Naive B cell (primary cell): Measurements from ENCODE around the gene TTC27. TPM values are rescaled to one million over a fixed set of nuclear protein-coding genes. Genes with fewer than 3 reads are reported as not detected.
A peak's percentile ranks its signal among the peaks of the same experiment; 100 is the strongest.

ENCODE experiments used
- ATAC-seq, 2 donors: fragments of 150-1000 bp; cut with Tn5 transposase; 2 replicates each; pipeline ENCODE4 v1.10.0; 2021; ENCODE audit warnings: low read depth in 2 of 2, mild to moderate bottlenecking in 2 of 2, moderate library complexity in 2 of 2
- DNase-seq: peaks from one replicate; pipeline ENCODE4 v3.0.0; 2022
- H3K27ac Mint-ChIP-seq, 6 donors: one replicate each; pipeline ENCODE4 v1.8.0; 2020 to 2022; ENCODE audit warnings: mild to moderate bottlenecking in 6 of 6, mixed read lengths in 6 of 6, moderate library complexity in 5 of 6, inconsistent platforms in 2 of 6
- H3K27me3 Mint-ChIP-seq, 3 donors: one replicate each; pipeline ENCODE4 v1.8.0; 2021 to 2022; ENCODE audit warnings: mixed read lengths in 3 of 3, mild to moderate bottlenecking in 1 of 3
- H3K36me3 Mint-ChIP-seq, 2 donors: one replicate each; pipeline ENCODE4 v1.8.0; 2020 to 2022; ENCODE audit warnings: mixed read lengths in 2 of 2, inconsistent platforms in 1 of 2, mild to moderate bottlenecking in 1 of 2
- H3K4me1 Mint-ChIP-seq, 3 donors: one replicate each; pipeline ENCODE4 v1.8.0; 2020 to 2022; ENCODE audit warnings: mixed read lengths in 3 of 3, inconsistent platforms in 1 of 3, mild to moderate bottlenecking in 1 of 3, moderate library complexity in 1 of 3
- H3K4me3 Mint-ChIP-seq, 8 donors: one replicate each; pipeline ENCODE4 v1.8.0; 2020 to 2022; ENCODE audit warnings: mild to moderate bottlenecking in 8 of 8, mixed read lengths in 8 of 8, moderate library complexity in 8 of 8, inconsistent platforms in 2 of 8
- H3K9me3 Mint-ChIP-seq, 7 donors: one replicate each; pipeline ENCODE4 v1.8.0; 2020 to 2022; ENCODE audit warnings: mixed read lengths in 7 of 7, mild to moderate bottlenecking in 5 of 7, inconsistent platforms in 2 of 7, moderate library complexity in 1 of 7
- polyA plus RNA-seq, 6 donors: library from polyadenylated mRNA; unstranded; fragments of 300-500 nt; fragmentation: Illumina TruSeq; gene quantifications; one replicate each; pipeline ENCODE4 v1.2.3, GENCODE V29; 2021; ENCODE audit warnings: low read depth in 6 of 6

The TTC27 gene
- 10 to 100 TPM; 22.5 to 30.0 (median 25.9) TPM for polyA plus RNA-seq

DNA sequence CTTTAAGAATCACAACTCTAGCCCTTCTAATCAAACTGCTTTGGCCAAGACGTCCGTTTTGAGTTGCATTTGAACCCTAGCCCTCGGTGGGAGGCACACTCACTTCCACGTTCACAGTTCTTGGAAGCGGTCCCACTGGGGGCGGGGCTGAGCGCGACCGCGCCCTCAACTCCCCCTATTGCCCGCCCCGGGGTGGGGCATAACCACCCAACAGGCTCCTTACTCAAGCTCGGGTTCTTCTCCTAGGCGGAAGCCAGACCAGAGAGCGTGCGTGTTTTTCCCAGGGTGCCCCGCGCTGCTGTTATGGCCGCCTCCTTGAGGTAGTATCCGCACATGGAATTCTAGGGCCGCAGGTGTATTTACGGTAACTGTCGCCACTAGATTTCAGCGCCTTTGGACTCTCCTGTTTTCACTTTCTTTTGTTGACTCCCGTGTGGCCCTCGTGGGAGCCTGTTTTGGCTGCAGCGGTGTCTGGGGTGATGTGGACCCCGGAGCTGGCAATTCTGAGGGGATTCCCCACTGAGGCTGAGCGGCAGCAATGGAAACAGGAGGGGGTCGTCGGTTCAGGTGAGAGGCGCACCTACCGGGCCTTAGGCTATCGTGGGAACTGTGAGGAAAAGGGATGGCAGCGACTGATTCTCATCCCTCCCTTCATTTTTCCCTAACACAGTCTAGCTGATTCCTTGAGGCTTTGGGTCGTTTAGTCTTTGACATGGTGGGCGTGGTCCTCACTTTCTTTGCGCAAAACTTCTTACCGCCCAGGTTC is at the start of gene TTC27:
Gene TTC27, plus strand, starts transcription at position 237 of the 766 bp plus-strand sequence. Its CDS starts 243 bp downstream, at position 480.
- DNase-seq (peak; percentile 93), ATAC-seq (peak; percentile 99)
- peak within 1 kb of the TSS; percentile 75 to 98 (median 95) for H3K27ac Mint-ChIP-seq
- no peaks in the 10 kb centered on the region for H3K27me3 Mint-ChIP-seq
- no peaks in the 10 kb centered on the region for H3K9me3 Mint-ChIP-seq
- peaks cover 22 to 32% (median 30%) of the 10 kb centered on the region in 3 donors for H3K4me1 Mint-ChIP-seq
- H3K36me3 Mint-ChIP-seq, result no peaks in the 10 kb centered on the region
- peak within 1 kb of the TSS; percentile 86 to 98 (median 96) for H3K4me3 Mint-ChIP-seq

DNA sequence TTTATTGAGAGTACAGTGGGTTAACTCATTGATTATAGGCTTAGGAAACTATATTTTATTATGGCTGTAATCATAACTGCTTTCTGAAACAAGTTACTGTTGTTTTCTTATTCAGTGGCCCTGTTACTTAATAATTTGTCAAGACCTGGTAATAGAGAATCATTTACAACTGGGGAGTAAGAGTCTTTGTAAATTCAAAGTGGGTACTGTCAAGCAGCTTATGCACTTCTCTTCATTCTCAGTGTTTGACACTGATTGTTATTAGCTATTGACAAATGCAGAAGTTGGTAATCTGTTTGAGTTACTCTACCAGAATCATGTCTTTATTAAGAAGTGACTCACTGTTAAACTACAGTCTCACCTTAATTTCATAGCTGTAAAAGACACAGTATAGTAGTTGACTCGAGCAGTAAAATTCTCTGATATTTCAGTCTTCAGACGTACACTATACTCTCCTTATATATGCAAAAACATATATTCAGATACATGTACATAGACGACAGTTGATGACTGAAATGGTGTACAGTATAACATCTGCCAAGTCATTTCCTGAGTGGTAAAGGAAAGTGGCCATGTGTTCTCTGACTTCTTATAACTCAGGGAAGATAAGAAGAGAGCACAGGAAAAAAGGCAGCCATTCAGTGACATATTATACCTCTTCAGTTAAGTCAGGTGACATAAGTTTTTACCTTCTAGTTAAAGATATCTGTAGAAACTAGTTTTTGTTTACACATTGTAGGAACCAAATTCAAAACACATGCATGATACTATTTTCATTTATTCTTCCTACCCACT is 36.0 kb upstream of the TTC27 start:
- H3K27me3 Mint-ChIP-seq, result no peaks in the 10 kb centered on the region
- no peaks in the 10 kb centered on the region for H3K9me3 Mint-ChIP-seq
- no peak for ATAC-seq

DNA sequence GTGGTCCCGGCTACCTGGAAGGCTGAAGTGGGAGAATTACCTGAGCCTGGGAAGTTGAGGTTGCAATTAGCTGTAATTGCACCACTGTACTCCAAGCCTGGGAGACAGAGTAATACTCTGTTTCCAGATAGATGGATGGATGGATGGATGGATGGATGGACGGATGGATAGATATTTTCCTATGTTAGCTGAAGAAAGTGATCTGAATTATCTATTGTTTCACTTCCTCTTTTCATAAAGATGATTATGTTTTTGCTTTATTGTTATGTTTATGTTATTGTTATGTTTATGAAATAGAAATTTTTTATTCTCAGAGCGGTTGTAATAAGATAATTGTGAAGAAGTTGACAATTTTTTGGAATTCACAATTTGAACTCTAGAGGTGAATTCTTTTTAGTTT is 33.3 kb upstream of the TTC27 start:
- Mint-ChIP-seq H3K9me3 (no peaks in the 10 kb centered on the region), H3K36me3 (peaks cover 0 to 14% of the 10 kb centered on the region in 2 donors), H3K4me1 (peaks cover 3 to 6% (median 6%) of the 10 kb centered on the region in 3 donors), H3K27ac (peak overlapping the region in 2 of 6 donors; percentile 49 to 87), H3K4me3 (no peak overlapping the region), H3K27me3 (no peaks in the 10 kb centered on the region)
- DNase-seq, result no peak
- ATAC-seq, result no peak

More for the DNA sequence above, 36.0 kb upstream of the TTC27 start:
- Mint-ChIP-seq H3K4me1 (peaks cover 3 to 6% (median 6%) of the 10 kb centered on the region in 3 donors), H3K27ac (peak overlapping the region in 1 of 6 donors; percentile 48), H3K4me3 (no peak overlapping the region), H3K36me3 (peaks cover 0 to 8% of the 10 kb centered on the region in 2 donors)
- no peak for DNase-seq

DNA sequence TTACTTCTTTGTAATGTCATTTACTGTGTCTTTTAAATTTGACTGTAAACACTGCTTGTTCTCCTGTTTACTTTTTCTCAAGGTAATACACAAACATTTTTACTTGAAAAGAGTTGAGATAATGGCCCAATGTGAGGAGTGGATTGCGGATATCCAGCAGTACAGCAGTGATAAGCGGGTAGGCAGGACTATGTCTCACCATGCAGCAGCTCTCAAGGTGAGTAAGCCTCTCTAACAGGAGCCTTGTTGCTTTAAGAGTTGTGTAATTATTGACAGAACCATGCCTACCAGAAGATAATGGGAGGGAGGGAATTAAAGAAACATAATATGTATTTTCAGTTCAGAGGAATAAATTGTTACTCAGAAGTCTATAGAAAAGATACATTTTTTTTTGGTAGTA is 16.5 kb upstream of the TTC27 start:
- no peaks in the 10 kb centered on the region for H3K9me3 Mint-ChIP-seq
- H3K27me3 Mint-ChIP-seq, result no peaks in the 10 kb centered on the region
- no peak for ATAC-seq
- H3K27ac Mint-ChIP-seq, result no peak overlapping the region
- H3K4me1 Mint-ChIP-seq, result no peaks in the 10 kb centered on the region
- DNase-seq, result no peak
- peaks cover 17 to 29% of the 10 kb centered on the region in 2 donors for H3K36me3 Mint-ChIP-seq
- no peak overlapping the region for H3K4me3 Mint-ChIP-seq

DNA sequence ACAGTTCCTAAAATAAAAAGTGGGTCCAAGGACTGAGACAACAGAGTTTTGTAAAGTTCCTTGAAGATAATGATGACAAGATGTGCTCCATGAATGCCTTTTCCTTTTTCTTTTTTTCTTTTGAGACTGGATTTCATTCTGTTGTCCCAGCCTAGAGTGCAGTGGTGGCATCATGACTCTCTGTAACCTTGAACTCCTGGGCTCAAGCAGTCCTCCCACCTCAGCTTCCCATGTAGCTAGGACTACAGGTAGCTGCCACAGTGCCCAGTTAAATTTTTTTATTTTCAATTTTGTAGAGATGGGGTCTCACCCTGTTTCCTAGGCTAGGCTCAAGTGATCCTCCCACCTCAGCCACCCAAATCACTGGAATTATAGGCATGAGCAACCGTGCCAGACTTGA is 16.1 kb upstream of the TTC27 start:
- DNase-seq (no peak), ATAC-seq (no peak)
- Mint-ChIP-seq H3K4me1 (no peaks in the 10 kb centered on the region), H3K27me3 (no peaks in the 10 kb centered on the region), H3K36me3 (peaks cover 17 to 29% of the 10 kb centered on the region in 2 donors), H3K27ac (peak overlapping the region in 2 of 6 donors; percentile 15 to 30), H3K9me3 (no peaks in the 10 kb centered on the region), H3K4me3 (no peak overlapping the region)

DNA sequence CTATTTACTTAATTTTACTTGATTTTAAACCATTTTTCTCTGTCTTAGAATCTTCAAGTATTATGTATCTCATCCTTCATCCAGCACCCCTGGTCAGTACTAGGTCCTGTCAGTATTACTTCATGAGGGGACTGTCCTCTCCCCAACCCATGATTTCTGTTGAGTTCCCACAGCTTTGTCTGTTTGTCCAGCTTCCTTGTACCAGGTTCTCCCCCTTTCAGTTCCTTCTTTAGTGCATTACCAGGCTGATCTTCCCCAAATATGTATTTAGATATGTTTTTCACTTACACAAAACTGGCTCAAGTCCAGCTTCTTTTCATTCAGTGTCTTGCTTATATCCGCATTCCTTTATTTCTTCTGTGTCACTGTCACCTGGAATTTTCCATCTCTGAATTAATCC is 13.8 kb upstream of the TTC27 start:
- peaks cover 9 to 35% of the 10 kb centered on the region in 2 donors for H3K36me3 Mint-ChIP-seq
- DNase-seq, result no peak

DNA sequence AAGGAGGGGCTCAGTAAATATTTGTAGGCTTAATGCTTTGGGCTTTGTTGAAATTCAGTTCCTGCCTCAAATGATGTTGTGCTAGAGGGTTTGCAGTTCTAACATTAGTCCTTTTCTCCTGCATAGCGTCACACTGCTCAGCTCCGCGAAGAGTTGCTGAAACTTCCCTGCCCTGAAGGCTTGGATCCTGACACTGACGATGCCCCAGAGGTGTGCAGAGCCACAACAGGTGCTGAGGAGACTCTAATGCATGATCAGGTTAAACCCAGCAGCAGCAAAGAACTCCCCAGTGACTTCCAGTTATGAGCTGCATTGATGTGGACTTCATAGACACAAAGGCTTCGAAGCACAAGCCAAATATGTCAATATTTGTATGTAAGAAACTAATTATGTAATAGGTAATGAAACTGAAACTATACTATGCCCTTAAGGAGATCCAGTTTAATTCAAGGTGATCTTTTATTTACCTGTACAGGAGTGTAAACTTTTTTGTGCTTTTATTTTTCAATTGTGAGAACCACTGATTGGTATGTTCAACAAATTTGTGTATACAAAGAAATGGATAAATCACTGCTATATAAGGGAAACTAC is 10.2 kb upstream of the TTC27 start:
- no peak for ATAC-seq
- no peaks in the 10 kb centered on the region for H3K27me3 Mint-ChIP-seq
- no peak for DNase-seq
- H3K27ac Mint-ChIP-seq, result no peak overlapping the region
- H3K4me3 Mint-ChIP-seq, result no peak overlapping the region
- no peaks in the 10 kb centered on the region for H3K9me3 Mint-ChIP-seq
- peaks cover 17 to 29% of the 10 kb centered on the region in 2 donors for H3K36me3 Mint-ChIP-seq
- H3K4me1 Mint-ChIP-seq, result peaks cover 0 to 4% (median 0%) of the 10 kb centered on the region in 3 donors

More for the DNA sequence above, 13.8 kb upstream of the TTC27 start:
- Mint-ChIP-seq H3K9me3 (no peaks in the 10 kb centered on the region), H3K4me1 (no peaks in the 10 kb centered on the region), H3K27me3 (no peaks in the 10 kb centered on the region), H3K27ac (peak overlapping the region in 4 of 6 donors; percentile 8 to 93 (median 88)), H3K4me3 (no peak overlapping the region)
- no peak for ATAC-seq

DNA sequence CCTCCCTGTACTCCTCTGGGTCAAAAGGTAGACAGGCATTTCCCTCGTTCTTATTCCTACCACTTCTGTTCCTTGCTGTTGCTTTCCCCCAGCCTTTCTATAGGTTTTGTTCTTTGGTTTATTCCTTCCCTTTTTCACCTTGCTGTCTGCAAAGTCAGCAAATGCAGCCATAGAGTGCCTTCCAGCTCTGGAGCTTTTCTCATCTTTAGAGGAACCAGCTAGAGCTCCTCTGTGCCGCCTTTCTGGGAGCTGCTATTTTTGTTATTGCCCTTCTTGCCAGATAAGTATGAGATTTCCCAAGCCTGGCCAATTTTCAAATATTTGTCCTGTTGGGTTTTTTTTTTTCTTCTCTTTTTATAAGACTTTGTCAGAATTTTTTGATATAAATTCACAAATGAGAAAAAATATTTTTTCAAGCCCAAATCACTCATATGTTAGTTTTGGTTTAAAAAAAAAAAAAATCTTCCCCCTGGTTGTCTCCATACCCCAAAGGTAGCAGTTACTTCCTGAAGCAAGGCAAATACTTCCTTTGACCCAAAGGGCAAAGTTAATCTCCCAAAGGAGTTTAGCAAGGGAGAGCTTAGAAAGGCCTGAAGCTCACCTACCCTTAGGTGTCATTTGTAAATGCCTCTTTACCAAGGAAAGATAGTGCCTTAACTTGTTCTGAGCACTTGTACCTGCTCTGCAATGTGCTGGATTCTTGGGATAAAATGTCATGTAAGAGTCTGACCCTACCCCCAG is 5.1 kb upstream of the TTC27 start:
- Mint-ChIP-seq H3K4me1 (peaks cover 8 to 14% (median 10%) of the 10 kb centered on the region in 3 donors), H3K4me3 (no peak overlapping the region), H3K27ac (peak overlapping the region in 4 of 6 donors; percentile 27 to 85 (median 46)), H3K9me3 (no peaks in the 10 kb centered on the region), H3K27me3 (no peaks in the 10 kb centered on the region), H3K36me3 (peaks cover 12 to 13% of the 10 kb centered on the region in 2 donors)
- no peak for DNase-seq
- no peak for ATAC-seq

DNA sequence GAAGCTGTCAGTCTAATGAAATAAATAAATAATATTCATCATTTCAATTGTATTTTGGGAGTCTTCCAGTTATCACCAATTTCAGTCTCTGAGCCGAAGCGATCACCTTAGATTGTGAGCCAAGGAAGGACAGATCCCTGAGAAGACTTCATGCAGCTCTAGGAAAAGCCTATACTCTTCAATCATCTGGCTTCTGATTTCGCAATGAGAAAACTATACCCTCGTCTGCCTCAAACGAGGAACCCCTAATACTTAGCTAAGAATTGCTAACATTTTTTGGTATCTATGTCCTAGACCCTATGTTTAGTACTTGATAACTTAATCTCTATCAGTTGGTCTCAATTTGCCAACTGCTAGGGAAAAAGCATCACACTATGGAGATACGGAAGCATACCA is 4.5 kb upstream of the TTC27 start:
- no peak for DNase-seq
- H3K9me3 Mint-ChIP-seq, result no peaks in the 10 kb centered on the region
- ATAC-seq, result no peak
- H3K27me3 Mint-ChIP-seq, result no peaks in the 10 kb centered on the region
- H3K36me3 Mint-ChIP-seq, result peaks cover 12% of the 10 kb centered on the region in 2 donors
- H3K4me1 Mint-ChIP-seq, result peaks cover 13 to 18% (median 15%) of the 10 kb centered on the region in 3 donors
- peak overlapping the region in 2 of 6 donors; percentile 20 to 39 for H3K27ac Mint-ChIP-seq
- no peak overlapping the region for H3K4me3 Mint-ChIP-seq

DNA sequence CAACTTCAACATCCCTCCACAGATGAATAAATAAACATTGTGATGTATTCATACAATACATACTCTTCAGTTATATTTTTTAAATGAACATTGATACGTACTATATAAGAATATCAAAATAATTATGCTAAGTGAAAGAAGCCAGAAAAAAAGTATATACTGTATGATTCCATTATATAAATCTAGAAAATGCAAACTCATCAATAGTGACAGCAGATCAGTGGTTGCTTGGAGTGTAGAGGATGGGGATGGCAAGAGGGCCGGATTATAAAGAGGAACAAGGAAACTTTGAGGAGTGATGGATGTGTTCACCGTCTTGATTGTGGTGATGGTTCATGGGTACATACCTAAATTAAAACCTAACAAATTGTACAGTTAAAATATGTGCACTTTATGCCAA is 3.0 kb upstream of the TTC27 start:
- no peak for DNase-seq
- H3K4me1 Mint-ChIP-seq, result peaks cover 20 to 24% (median 23%) of the 10 kb centered on the region in 3 donors
- H3K9me3 Mint-ChIP-seq, result no peaks in the 10 kb centered on the region
- H3K36me3 Mint-ChIP-seq, result peaks cover 3 to 12% of the 10 kb centered on the region in 2 donors
- no peak for ATAC-seq
- no peaks in the 10 kb centered on the region for H3K27me3 Mint-ChIP-seq
- H3K4me3 Mint-ChIP-seq, result peak overlapping the region in 1 of 8 donors; percentile 20
- no peak overlapping the region for H3K27ac Mint-ChIP-seq

DNA sequence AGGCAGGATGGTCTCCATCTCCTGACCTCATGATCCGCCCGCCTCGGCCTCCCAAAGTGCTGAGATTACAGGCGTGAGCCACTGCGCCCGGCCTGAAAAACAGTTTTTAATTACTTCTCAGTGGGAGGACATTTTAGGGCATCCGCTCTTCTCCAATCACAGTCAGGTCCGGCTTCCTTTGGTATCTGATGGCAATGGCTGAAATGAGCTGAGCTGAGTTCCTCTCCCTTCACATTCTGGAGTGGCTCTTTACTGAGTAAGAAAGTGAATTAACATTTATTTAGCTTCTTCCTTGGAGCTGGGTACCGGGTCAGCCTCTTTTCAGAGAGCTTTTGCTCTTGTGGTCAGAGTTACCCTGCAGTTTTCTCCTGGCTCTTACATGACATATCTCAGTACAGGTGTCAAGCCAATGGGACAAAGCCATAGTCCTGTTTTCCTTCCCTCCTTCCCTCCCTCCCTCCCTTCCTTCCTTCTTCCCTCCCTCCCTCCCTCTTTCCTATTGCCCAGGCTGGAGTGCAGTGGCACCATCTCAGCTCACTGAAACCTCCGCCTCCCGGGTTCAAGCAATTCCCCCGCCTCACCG is 1.1 kb upstream of the TTC27 start:
- no peak for DNase-seq
- H3K9me3 Mint-ChIP-seq, result no peaks in the 10 kb centered on the region
- H3K4me3 Mint-ChIP-seq, result peak overlapping the region in 6 of 8 donors; percentile 93 to 98 (median 96)
- no peak for ATAC-seq
- H3K27me3 Mint-ChIP-seq, result no peaks in the 10 kb centered on the region
- peaks cover 0 to 11% of the 10 kb centered on the region in 2 donors for H3K36me3 Mint-ChIP-seq
- H3K27ac Mint-ChIP-seq, result peak overlapping the region in 3 of 6 donors; percentile 92 to 95 (median 95)
- H3K4me1 Mint-ChIP-seq, result peaks cover 24 to 26% (median 26%) of the 10 kb centered on the region in 3 donors

DNA sequence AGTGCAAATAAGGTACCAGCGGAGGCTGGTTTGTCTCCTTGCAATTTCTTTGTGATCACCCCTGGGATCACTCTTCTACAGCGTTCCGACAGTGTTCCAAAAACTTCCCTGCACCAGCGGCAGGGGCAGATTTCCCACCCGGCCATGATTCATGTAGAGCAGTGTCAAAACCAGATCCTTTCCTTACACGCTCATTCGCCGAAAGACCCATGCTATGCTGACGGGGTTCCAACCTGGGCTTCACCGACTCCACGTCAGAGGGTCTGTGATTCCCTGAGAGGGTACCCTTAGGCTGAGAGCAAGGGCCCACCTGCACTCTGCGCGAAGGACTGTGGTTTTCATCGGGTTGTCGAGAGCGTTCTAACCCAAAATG is 423 bp upstream of the TTC27 start:
- Mint-ChIP-seq H3K36me3 (peaks cover 0 to 4% of the 10 kb centered on the region in 2 donors), H3K4me3 (peak overlapping the region; percentile 86 to 98 (median 96)), H3K9me3 (no peaks in the 10 kb centered on the region), H3K27ac (peak overlapping the region in 5 of 6 donors; percentile 74 to 98 (median 95)), H3K27me3 (no peaks in the 10 kb centered on the region), H3K4me1 (peaks cover 22 to 32% (median 30%) of the 10 kb centered on the region in 3 donors)
- no peak for DNase-seq
- ATAC-seq, result peak; percentile 20 to 23
